Testis (tissue), 3 donors: ENCODE measurements around the gene IL1RAPL1. TPM values are rescaled to one million over a fixed set of nuclear protein-coding genes. Genes with fewer than 3 reads are reported as not detected.

Source experiments
- DNase-seq: peaks from one replicate; pipeline ENCODE4 v3.0.0-alpha.2; 2019
- H3K27ac ChIP-seq, 2 donors: fragments of 200-600 bp; sonication (generic); one replicate each; pipeline ENCODE4 v1.5.1; 2019
- H3K27me3 ChIP-seq: fragments of 200-600 bp; sonication (generic); one replicate; pipeline ENCODE4 v1.5.1; 2019
- H3K36me3 ChIP-seq: fragments of 200-600 bp; sonication (generic); one replicate; pipeline ENCODE4 v1.5.1; 2017; ENCODE audit warnings: low read depth; ENCODE audit errors: missing control alignments
- H3K4me1 ChIP-seq: fragments of 200-600 bp; sonication (generic); one replicate; pipeline ENCODE4 v1.5.1; 2019
- H3K4me3 ChIP-seq, 2 donors: fragments of 200-600 bp; sonication (generic); one replicate each; pipeline ENCODE4 v1.5.1; 2017 to 2019
- H3K9me3 ChIP-seq: fragments of 200-600 bp; sonication (generic); one replicate; pipeline ENCODE4 v1.5.1; 2017
- CTCF ChIP-seq, 3 experiments: fragments of 450-650 bp in 2 of 3; fragments of 200-600 bp in 1 of 3; sonication (generic) in 1 of 3; IDR thresholded peaks; one replicate each; pipeline ENCODE4 v1.5.1; 2016 to 2019; ENCODE audit warnings: antibody characterized with exemption in 3 of 3, mild to moderate bottlenecking in 2 of 3, moderate library complexity in 1 of 3
- POLR2A ChIP-seq: fragments of 450-650 bp; IDR thresholded peaks from one replicate; pipeline ENCODE4 v1.6.1; 2017; ENCODE audit warnings: antibody characterized with exemption, mild to moderate bottlenecking, moderate library complexity
- WGBS, 2 donors: methylation state at CpG; one replicate each; pipeline ENCODE4 v1.1.5; 2018; 5-methylcytosine and 5-hydroxymethylcytosine counted together
- intact Hi-C: fragments of 100-400 bp; cut with DNase I; formaldehyde crosslinking; loops from one replicate; pipeline ENCODE4 v1.15.1; 2023; ENCODE audit warnings: low total_unique reads
- polyA plus RNA-seq: library from polyadenylated mRNA; stranded (reverse); fragments of 350-450 nt; fragmentation: Illumina TruSeq; extraction: RNeasy Lipid Tissue Mini Kit (QIAGEN cat#74804); gene quantifications from one replicate; pipeline ENCODE4 v1.2.3, GENCODE V29; 2014; ENCODE audit warnings: low read depth, low replicate concordance; ENCODE audit not compliant: insufficient read depth
- total RNA-seq, 2 donors: library from RNA; depleted of rRNA; stranded (reverse); fragments of >200 nt; gene quantifications; one replicate each; pipeline ENCODE4 v1.2.3, GENCODE V29; 2016

The IL1RAPL1 gene
- total and polyA plus RNA-seq, 3 donors from 2014 or later = 0.13 to 0.94 (median 0.93) TPM

- no peak for DNase-seq
- Histone ChIP-seq H3K36me3 (no peaks in the 10 kb centered on the region), H3K9me3 (no peaks in the 10 kb centered on the region), H3K27ac (no peak overlapping the region), H3K4me3 (no peak overlapping the region), H3K4me1 (no peaks in the 10 kb centered on the region), H3K27me3 (no peaks in the 10 kb centered on the region)
- intact Hi-C loops = no loop called here
- TF ChIP-seq POLR2A (no peak), CTCF (IDR thresholded peaks at IDR 0.05) (no peak)
- 38 to 40% methylated on average over 1 of the region's 1 CpG for WGBS, 2 donors
These were observed 26.3 kb downstream of the IL1RAPL1 start for GRCh38 chrX:28613558-28613957.

DNA sequence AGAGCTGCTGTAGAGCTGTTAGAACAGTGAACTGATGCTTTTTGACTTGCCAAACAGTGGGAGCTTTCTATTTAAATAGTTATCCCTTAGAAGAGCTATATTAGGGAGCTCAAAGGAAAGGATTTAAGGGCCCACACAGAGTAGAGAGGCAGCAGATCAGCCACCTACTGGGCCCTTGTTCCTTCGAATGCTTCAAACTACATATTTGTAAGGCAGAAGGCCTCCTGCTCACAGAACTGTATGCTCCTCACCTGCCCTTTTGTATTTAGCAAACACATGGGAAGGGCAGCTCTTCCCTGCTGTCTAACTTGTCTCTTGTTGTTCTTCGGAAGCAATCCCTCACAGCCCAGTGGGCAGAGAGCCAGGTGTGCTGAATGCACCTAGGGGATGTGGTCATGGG lies 38.0 kb downstream of the IL1RAPL1 start:
- Histone ChIP-seq H3K36me3 (no peaks in the 10 kb centered on the region), H3K9me3 (no peaks in the 10 kb centered on the region), H3K27ac (no peak overlapping the region), H3K4me3 (no peak overlapping the region), H3K27me3 (no peaks in the 10 kb centered on the region), H3K4me1 (no peaks in the 10 kb centered on the region)
- no peak for DNase-seq
- WGBS, 2 donors = 69 to 100% methylated on average over 1 to 2 of the region's 2 CpGs
- intact Hi-C loops = no loop called here
- no peak for TF ChIP-seq POLR2A
- TF ChIP-seq CTCF (IDR thresholded peaks at IDR 0.05) = no peak

DNA sequence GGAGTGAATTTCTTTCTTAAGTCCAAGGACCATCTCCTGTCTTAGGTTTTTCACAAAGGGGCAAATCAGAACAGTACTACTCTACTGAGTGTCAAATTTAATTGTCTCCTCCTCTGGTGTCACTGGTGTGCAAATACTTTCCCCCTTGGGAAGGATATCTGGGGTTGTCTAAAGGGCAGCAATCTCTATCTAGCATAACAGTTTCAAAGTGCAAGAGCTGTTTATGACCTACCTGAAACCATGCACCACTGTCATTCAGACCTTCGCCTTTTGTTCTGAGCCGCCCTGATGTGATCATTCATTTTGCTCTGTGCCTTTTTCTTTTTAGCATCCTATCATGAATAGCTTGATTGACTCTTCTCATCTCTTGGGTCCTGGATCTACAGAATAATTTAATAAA lies 39.3 kb downstream of the IL1RAPL1 start:
- TF ChIP-seq POLR2A (no peak), CTCF (IDR thresholded peaks at IDR 0.05) (no peak)
- intact Hi-C loops = no loop called here
- WGBS, 2 donors = 100% methylated on average over 2 of the region's 2 CpGs

GRCh38 chrX:28628120-28628519 lies 40.9 kb downstream of the IL1RAPL1 start:
- TF ChIP-seq POLR2A (no peak), CTCF (IDR thresholded peaks at IDR 0.05) (no peak)
- Histone ChIP-seq H3K27me3 (no peaks in the 10 kb centered on the region), H3K4me1 (no peaks in the 10 kb centered on the region), H3K27ac (no peak overlapping the region), H3K36me3 (no peaks in the 10 kb centered on the region), H3K4me3 (no peak overlapping the region), H3K9me3 (no peaks in the 10 kb centered on the region)
- intact Hi-C loops = no loop called here
- DNase-seq = no peak

More for the DNA sequence above, 39.3 kb downstream of the IL1RAPL1 start:
- H3K27me3 ChIP-seq = no peaks in the 10 kb centered on the region
- no peaks in the 10 kb centered on the region for H3K36me3 ChIP-seq
- no peak for DNase-seq
- H3K27ac ChIP-seq = no peak overlapping the region
- no peaks in the 10 kb centered on the region for H3K9me3 ChIP-seq
- H3K4me1 ChIP-seq = no peaks in the 10 kb centered on the region
- H3K4me3 ChIP-seq = no peak overlapping the region

DNA sequence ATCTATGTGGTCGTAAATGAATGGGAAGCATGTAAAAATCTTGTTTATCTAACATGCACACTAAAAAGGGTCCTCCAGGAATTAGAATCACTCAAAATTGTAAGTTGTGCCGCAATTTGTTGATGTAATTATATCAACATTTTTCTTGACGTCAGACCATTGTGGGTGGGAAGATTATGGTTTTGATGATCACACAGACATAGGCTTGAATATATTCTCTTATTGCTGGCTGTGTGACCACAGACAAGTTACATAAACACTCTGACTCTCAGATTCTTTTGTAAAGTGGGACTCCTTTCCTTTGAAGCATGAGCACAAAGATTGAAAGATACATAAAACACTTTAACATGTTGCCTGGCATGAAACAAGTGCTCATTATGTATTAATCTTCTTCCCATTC lies 51.5 kb downstream of the IL1RAPL1 start:
- intact Hi-C loops = no loop called here
- H3K4me3 ChIP-seq = no peak overlapping the region
- no peaks in the 10 kb centered on the region for H3K4me1 ChIP-seq
- 89 to 90% methylated on average over 3 of the region's 3 CpGs for WGBS, 2 donors
- H3K36me3 ChIP-seq = no peaks in the 10 kb centered on the region
- no peak overlapping the region for H3K27ac ChIP-seq
- H3K27me3 ChIP-seq = no peaks in the 10 kb centered on the region
- no peaks in the 10 kb centered on the region for H3K9me3 ChIP-seq
- no peak for DNase-seq
- TF ChIP-seq POLR2A (no peak), CTCF (IDR thresholded peaks at IDR 0.05) (no peak)
